HG02973 (cell line): ENCODE data around the gene ZNF609.
A peak's percentile ranks its signal among the peaks of the same experiment; 100 is the strongest.

ENCODE experiments used
- ATAC-seq: cut with Tn5 transposase; IDR thresholded peaks from one replicate; pipeline ENCODE4 v1.9.1; 2021; ENCODE audit warnings: moderate library complexity; ENCODE audit not compliant: unreplicated experiment

The ZNF609 gene

GRCh38 chr15:64717130-64717529 lies 256.8 kb downstream of the ZNF609 start:
- ATAC-seq = no peak

- no peak for ATAC-seq
Observed at GRCh38 chr15:64717735-64718495, 257.5 kb downstream of the ZNF609 start.

- no peak for ATAC-seq
Observed at GRCh38 chr15:64720188-64720587, 259.8 kb downstream of the ZNF609 start.

- no peak for ATAC-seq
Observed at GRCh38 chr15:64730151-64730550, 269.8 kb downstream of the ZNF609 start.

GRCh38 chr15:64731012-64731804 lies 270.8 kb downstream of the ZNF609 start:
- peak; percentile 65 for ATAC-seq

DNA sequence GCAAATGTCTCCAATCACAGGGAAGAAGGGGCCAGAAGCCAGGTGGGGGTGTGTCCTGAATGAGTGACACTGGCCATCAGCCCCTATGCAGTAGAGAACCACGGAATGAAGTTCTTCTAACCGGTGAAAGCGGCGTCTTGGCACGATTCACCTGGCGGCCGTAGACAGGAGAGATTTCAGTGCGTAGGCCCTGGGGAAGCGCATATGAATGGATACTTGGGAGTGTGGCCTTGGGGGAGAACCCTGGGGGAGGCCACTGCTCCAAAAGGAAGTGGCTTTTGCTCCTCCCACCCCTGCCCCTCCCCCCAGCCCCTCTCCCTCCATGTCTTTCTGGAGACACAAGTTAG lies 271.4 kb downstream of the ZNF609 start:
- ATAC-seq = no peak

- no peak for ATAC-seq
Observed at GRCh38 chr15:64732156-64732860, 271.9 kb downstream of the ZNF609 start.
